ENCODE results near the gene DENND6B. TPM values are rescaled to one million over a fixed set of nuclear protein-coding genes. Genes with fewer than 3 reads are reported as not detected.

Gene DENND6B
- total RNA-seq, 6 donors from 2014 or later: 9.5 to 24.1 (median 12.7) TPM

DNA sequence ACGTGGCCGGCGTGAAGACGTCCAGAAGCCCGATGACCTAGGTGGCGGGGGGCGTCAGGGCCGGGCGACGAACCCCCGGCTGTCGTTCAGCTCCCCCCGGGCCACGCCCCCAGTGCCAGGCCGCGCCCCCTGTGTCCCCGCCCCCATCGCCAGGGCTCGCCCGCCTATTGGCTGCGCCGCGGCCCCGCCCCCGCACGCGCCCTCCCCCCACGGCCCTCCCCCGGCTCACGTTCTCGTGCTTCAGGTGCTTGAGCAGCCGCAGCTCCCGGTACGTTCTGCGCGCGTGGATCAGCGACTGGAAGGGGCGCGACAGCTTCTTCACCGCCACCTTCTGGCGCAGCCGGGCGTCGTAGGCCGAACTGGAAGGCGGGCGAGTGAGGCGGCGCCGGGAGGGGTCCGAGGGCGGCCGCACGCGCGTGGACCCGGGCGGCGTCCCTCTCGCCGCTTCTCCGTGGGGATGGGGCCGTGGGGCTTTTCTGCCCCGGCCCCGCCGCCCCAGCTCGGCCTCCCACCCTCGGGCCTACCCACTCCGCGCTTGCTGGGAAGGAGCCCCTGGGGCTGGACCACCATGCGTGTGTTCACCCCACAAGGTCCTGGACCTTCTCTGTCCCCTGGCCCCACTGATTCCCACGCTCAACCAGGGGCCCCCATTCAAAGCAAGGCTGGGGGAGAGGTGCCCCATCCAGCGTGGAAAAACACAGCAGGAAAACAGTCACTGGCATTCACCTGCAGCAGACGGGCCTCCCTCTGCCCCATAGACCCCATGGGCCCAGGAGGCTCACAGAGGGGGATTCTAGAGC lies 59.0 kb downstream of the DENND6B start:
- Histone ChIP-seq H3K27ac (no peak overlapping the region), H3K4me1 (peaks cover 50 to 66% (median 53%) of the 10 kb centered on the region in 4 donors), H3K9me3 (no peaks in the 10 kb centered on the region), H3K27me3 (peaks cover 0 to 10% (median 2%) of the 10 kb centered on the region in 4 donors), H3K36me3 (no peaks in the 10 kb centered on the region), H3K4me3 (peak overlapping the region in 3 of 4 donors; percentile 20 to 43 (median 37))
- no peak for TF ChIP-seq POLR2A (IDR thresholded peaks at IDR 0.05)
- TF ChIP-seq, protein P1, sequence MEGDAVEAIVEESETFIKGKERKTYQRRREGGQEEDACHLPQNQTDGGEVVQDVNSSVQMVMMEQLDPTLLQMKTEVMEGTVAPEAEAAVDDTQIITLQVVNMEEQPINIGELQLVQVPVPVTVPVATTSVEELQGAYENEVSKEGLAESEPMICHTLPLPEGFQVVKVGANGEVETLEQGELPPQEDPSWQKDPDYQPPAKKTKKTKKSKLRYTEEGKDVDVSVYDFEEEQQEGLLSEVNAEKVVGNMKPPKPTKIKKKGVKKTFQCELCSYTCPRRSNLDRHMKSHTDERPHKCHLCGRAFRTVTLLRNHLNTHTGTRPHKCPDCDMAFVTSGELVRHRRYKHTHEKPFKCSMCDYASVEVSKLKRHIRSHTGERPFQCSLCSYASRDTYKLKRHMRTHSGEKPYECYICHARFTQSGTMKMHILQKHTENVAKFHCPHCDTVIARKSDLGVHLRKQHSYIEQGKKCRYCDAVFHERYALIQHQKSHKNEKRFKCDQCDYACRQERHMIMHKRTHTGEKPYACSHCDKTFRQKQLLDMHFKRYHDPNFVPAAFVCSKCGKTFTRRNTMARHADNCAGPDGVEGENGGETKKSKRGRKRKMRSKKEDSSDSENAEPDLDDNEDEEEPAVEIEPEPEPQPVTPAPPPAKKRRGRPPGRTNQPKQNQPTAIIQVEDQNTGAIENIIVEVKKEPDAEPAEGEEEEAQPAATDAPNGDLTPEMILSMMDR (IDR thresholded peaks at IDR 0.05): peak in 2 of 6 experiments; percentile 18 to 46
- 18% methylated on average over 20 of the region's 75 CpGs; no CpG with 5 or more reads in 1 of the 2 donors for whole genome bisulfite sequencing, 2 donors
- peak; percentile 51 to 93 for DNase-seq
- peak in 1 of 2 donors; percentile 66 for ATAC-seq (ENCODE audit: low FRiP score in 2 of 2)

- H3K27ac ChIP-seq: no peak overlapping the region
- no peak for DNase-seq
- no peaks in the 10 kb centered on the region for H3K9me3 ChIP-seq
- TF ChIP-seq POLR2AphosphoS5 (IDR thresholded peaks at IDR 0.05) (no peak), EP300 (IDR thresholded peaks at IDR 0.05) (no peak), POLR2A (IDR thresholded peaks at IDR 0.05) (no peak)
- TF ChIP-seq, protein P1 (IDR thresholded peaks at IDR 0.05): no peak
- ATAC-seq (ENCODE audit: low FRiP score in 2 of 2): no peak
- peak overlapping the region in 3 of 4 donors; percentile 20 to 43 (median 37) for H3K4me3 ChIP-seq
- WGBS, 2 donors: 76 to 87% methylated on average over 12 to 29 of the region's 37 CpGs
- H3K4me1 ChIP-seq: peaks cover 49 to 66% (median 54%) of the 10 kb centered on the region in 4 donors
- H3K36me3 ChIP-seq: no peaks in the 10 kb centered on the region
- H3K27me3 ChIP-seq: peaks cover 0 to 18% (median 4%) of the 10 kb centered on the region in 4 donors
Observed at GRCh38 chr22:50266994-50267393, 59.8 kb downstream of the DENND6B start.

DNA sequence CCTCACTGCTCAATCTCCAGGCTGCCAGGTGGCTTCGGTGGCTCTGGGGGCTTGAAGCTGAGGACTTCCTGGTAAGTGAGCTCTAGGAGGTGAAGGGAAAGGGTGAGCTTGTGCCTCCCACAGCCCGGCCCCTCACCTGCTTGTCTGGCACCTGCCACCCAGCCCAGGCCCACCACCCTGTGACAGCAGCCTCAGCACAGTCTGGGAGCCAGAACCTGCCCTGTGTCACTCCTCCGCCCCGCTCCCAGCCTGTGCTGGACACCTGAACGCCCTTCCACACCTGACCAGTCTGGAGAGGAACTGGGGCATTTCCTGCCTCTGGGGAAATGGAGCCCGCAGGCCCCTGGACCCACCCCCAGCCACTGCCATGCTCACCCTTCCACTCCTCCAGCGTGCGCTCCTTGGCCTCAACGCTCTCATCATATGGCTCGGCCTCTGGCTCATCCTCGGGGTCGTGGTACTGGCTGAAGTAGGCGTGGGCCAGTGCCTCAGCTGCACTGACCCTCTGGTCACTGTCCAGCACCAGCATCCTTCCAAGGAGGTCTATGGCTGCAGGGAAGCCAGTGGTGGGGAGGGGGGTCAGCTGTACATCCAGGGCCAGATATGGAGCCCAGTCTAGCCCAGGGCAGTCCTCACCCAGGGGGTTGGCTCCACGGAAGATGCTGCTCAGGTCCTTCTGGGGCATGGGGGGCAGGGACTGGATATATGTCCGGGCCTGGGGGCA lies 61.7 kb downstream of the DENND6B start:
- no peak for ATAC-seq (ENCODE audit: low FRiP score in 2 of 2)
- no peak for TF ChIP-seq POLR2AphosphoS5 (IDR thresholded peaks at IDR 0.05)
- TF ChIP-seq POLR2A (IDR thresholded peaks at IDR 0.05): no peak
- TF ChIP-seq EP300 (IDR thresholded peaks at IDR 0.05): no peak
- TF ChIP-seq, protein P1 (IDR thresholded peaks at IDR 0.05): no peak
- peaks cover 0 to 13% (median 2%) of the 10 kb centered on the region in 4 donors for H3K27me3 ChIP-seq
- peak in 1 of 2 donors; percentile 63 for DNase-seq
- no peaks in the 10 kb centered on the region for H3K9me3 ChIP-seq
- peaks cover 44 to 66% (median 48%) of the 10 kb centered on the region in 4 donors for H3K4me1 ChIP-seq
- no peak overlapping the region for H3K4me3 ChIP-seq
- no peaks in the 10 kb centered on the region for H3K36me3 ChIP-seq
- 84 to 92% methylated on average over 11 to 14 of the region's 15 CpGs for WGBS, 2 donors
- H3K27ac ChIP-seq: no peak overlapping the region

GRCh38 chr22:50264104-50264745 lies 62.6 kb downstream of the DENND6B start:
- TF ChIP-seq, protein P1 (IDR thresholded peaks at IDR 0.05): no peak
- TF ChIP-seq EP300 (IDR thresholded peaks at IDR 0.05) (no peak), POLR2A (IDR thresholded peaks at IDR 0.05) (no peak), POLR2AphosphoS5 (IDR thresholded peaks at IDR 0.05) (no peak)
- Histone ChIP-seq H3K27ac (no peak overlapping the region), H3K36me3 (no peaks in the 10 kb centered on the region), H3K4me1 (peaks cover 37 to 59% (median 41%) of the 10 kb centered on the region in 4 donors), H3K4me3 (no peak overlapping the region), H3K27me3 (peaks cover 0 to 13% (median 2%) of the 10 kb centered on the region in 4 donors), H3K9me3 (no peaks in the 10 kb centered on the region)
- WGBS, 2 donors: 86 to 90% methylated on average over 7 to 15 of the region's 15 CpGs
- ATAC-seq (ENCODE audit: low FRiP score in 2 of 2) (no peak), DNase-seq (peak in 1 of 2 donors; percentile 62)
